SW480 (cell line): ENCODE data around the gene CASP1.
"Not testable (repeated sequence)": the region's sequence is repeated elsewhere in the genome, so short reads cannot be mapped to it uniquely, and the experiment has no call there.

Experiments
- DNase-seq: peaks from one replicate; pipeline ENCODE4 v3.0.0-alpha.2; 2016; ENCODE audit warnings: low spot score

Gene CASP1

GRCh38 chr11:105034813-105035620, at the start of gene CASP1:
Gene CASP1, minus strand, starts transcription at chr11:105035144. Its CDS starts 31 bp downstream, at chr11:105035113.
- peak; percentile 4 for DNase-seq

GRCh38 chr11:105081412-105082150, 46.6 kb upstream of the CASP1 start:
- no peak for DNase-seq

GRCh38 chr11:105080171-105080906, 45.4 kb upstream of the CASP1 start:
- DNase-seq: not testable (repeated sequence)

GRCh38 chr11:105078283-105078682, 43.3 kb upstream of the CASP1 start:
- no peak for DNase-seq

- not testable (repeated sequence) for DNase-seq
Measured at GRCh38 chr11:105077141-105077790, 42.3 kb upstream of the CASP1 start.

GRCh38 chr11:105074166-105074530, 39.2 kb upstream of the CASP1 start:
- DNase-seq: no peak

- DNase-seq: no peak
Measured at GRCh38 chr11:105073456-105074165, 38.7 kb upstream of the CASP1 start.

- not testable (repeated sequence) for DNase-seq
Measured at GRCh38 chr11:105072080-105072479, 37.1 kb upstream of the CASP1 start.

- no peak for DNase-seq
Measured at GRCh38 chr11:105071089-105071732, 36.3 kb upstream of the CASP1 start.

GRCh38 chr11:105070306-105070705, 35.4 kb upstream of the CASP1 start:
- DNase-seq: no peak

- not testable (repeated sequence) for DNase-seq
Measured at GRCh38 chr11:105069749-105070148, 34.8 kb upstream of the CASP1 start.

GRCh38 chr11:105063245-105063941, 28.4 kb upstream of the CASP1 start:
- not testable (repeated sequence) for DNase-seq

GRCh38 chr11:105057432-105057831, 22.5 kb upstream of the CASP1 start:
- DNase-seq: no peak

- DNase-seq: no peak
Measured at GRCh38 chr11:105056446-105056845, 21.5 kb upstream of the CASP1 start.

- no peak for DNase-seq
Measured at GRCh38 chr11:105054723-105055493, 20.0 kb upstream of the CASP1 start.

- DNase-seq: no peak
Measured at GRCh38 chr11:105052487-105052886, 17.5 kb upstream of the CASP1 start.

GRCh38 chr11:105051559-105051958, 16.6 kb upstream of the CASP1 start:
- DNase-seq: no peak

GRCh38 chr11:105049481-105049880, 14.5 kb upstream of the CASP1 start:
- no peak for DNase-seq

- peak; percentile 22 for DNase-seq
Measured at GRCh38 chr11:105046898-105047579, 12.1 kb upstream of the CASP1 start.
